Measurements from ENCODE around the gene SLC35E4.

- no peak for TF ChIP-seq CTCF (IDR thresholded peaks at IDR 0.05)
- no peak for TF ChIP-seq POLR2A (IDR thresholded peaks at IDR 0.05)
Observed at GRCh38 chr22:30627471-30627870, 8.1 kb upstream of the SLC35E4 start.
